ACHN (cell line): ENCODE results near the gene IMPDH1.
"Not testable (repeated sequence)": the region's sequence is repeated elsewhere in the genome, so short reads cannot be mapped to it uniquely, and the experiment has no call there.

Experiments used
- DNase-seq: peaks from one replicate; pipeline ENCODE4 v3.0.0-alpha.2; 2015
- in situ Hi-C: cut with HindIII; loops from 2 replicates; pipeline ENCODE4 v1.10.0; 2017; ENCODE audit warnings: low sequenced_read_pairs, low pct_ligation_motif_present, low pct_unique_long_range_greater_than_20kb

Gene IMPDH1

GRCh38 chr7:128409596-128410450 is at the start of gene IMPDH1:
Gene IMPDH1 (minus strand): TSS chr7:128409982. CDS start chr7:128409901, 81 bp downstream.
- in situ Hi-C loops: no loop called here
- DNase-seq: peak; percentile 91

DNA sequence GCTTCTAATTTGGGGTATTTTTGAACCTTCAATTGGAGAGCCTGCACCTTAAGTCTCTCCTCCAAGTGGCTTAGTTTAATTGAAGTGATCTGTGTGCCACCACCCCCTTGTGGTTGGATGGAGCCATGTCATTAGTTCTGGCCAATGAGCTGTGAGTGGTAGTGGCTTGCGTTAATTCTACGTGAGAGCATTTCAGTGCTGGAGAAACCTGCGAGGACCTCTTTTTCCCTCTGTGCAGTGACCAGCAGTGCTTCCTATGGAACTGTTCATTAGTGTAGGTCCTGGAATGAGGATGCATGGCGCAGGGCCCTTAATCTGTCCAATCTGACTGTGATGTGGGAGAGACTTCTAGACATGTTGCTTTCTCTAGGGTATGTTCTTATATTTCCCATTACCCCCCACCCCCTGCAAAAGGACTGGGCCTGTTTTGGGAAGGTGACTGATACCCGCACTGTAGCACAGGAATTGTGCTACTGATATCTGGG is 49.7 kb upstream of the IMPDH1 start:
- in situ Hi-C loops: no loop called here
- DNase-seq: peak; percentile 80

DNA sequence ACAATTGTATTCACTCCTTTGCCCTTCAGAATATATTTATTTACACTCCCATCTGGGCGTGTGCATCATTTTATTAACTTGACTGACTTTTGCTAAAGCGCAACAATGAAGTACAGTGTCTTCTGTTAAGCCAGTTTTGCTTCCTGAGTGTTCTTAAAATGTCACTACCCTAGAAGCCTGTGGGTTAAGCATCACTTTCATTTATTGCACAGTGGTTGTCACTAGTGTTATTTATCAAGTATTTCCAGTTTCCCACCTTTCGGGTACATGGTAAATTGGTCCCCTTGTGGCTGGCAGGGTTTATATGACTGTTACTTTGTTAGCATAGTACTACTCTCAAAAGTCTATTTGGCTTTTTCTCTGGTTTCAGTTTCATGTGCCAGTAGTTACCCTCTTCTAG is 49.2 kb upstream of the IMPDH1 start:
- in situ Hi-C loops: no loop called here
- no peak for DNase-seq

DNA sequence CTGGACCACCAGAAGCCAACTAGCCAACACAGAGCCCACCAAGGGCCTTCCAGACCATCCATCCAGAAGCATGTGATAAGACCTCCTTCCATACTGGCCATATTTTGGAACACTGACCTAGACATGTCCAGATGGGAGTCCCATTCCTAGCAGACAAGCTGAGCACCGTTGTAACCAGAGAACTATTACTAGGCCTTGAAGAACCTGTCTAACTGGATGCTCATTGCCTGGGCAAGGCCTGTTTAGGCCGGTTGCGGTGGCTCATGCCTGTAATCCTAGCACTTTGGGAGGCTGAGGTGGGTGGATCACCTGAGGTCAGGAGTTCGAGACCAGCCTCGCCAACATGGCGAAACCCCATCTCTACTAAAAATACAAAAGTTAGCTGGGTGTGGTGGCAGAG is 47.6 kb upstream of the IMPDH1 start:
- in situ Hi-C loops, DNase-seq: not testable (repeated sequence)

DNA sequence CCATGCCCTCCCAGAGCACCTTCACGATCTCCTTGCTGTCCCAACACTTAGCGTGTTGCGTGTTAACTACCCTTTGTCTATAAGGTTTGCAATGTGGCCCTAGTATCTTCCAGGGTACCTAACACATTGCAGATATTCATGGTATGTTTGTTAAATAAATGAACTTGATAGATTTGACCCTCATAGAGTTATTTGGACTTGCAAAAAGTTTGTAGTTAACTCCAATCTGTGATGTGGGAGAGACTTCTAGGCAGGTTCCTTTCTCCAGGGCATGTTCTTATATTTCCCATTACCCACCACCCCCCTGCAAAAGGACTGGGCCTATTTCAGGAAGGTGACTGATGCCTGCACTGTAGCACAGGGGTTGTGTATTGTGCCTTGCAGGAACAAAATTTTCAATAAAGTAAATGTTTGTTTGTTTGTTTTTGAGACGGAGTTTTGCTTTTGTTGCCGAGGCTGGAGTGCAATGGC is 46.5 kb upstream of the IMPDH1 start:
- in situ Hi-C loops: no loop called here
- DNase-seq: no peak

DNA sequence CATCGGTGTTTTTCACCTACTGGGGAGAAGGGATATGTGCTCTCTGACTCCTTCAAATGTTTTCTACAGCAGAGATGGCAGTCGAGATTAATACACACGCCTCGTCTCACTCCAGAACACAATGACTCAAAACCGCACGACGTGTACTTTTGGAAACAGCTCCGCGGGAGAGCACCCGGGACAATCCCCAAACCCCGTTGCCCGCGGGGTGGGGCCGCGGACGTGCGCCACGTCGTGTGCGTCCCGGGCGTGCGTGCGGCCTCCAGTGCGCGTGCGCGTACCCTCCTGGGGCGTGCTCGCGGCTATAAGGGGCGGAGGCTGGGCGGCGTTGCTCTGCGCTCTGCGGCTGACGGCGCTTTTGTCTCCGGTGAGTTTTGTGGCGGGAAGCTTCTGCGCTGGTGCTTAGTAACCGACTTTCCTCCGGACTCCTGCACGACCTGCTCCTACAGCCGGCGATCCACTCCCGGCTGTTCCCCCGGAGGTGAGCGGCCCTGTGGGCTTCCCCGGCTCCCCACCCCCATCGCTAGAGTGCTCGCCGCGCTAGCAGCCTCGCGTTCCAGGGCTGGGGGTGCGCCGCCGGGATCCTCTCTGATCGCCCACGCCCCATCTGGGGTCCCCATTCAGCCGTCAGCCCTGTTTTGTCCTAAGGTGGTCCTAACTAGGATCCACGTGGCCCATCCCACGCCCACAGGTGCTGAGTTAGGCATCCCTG is 45.9 kb upstream of the IMPDH1 start, which contains the start of gene HILPDA:
HILPDA (plus strand) TSS at position 336 of the 712 bp plus-strand sequence. CDS start 1,391 bp downstream, outside the sequence.
- in situ Hi-C loops: no loop called here
- DNase-seq: peak; percentile 98

- DNase-seq: peak; percentile 32
- in situ Hi-C loops: no loop called here
Measured at GRCh38 chr7:128454808-128455542, 45.2 kb upstream of the IMPDH1 start.

DNA sequence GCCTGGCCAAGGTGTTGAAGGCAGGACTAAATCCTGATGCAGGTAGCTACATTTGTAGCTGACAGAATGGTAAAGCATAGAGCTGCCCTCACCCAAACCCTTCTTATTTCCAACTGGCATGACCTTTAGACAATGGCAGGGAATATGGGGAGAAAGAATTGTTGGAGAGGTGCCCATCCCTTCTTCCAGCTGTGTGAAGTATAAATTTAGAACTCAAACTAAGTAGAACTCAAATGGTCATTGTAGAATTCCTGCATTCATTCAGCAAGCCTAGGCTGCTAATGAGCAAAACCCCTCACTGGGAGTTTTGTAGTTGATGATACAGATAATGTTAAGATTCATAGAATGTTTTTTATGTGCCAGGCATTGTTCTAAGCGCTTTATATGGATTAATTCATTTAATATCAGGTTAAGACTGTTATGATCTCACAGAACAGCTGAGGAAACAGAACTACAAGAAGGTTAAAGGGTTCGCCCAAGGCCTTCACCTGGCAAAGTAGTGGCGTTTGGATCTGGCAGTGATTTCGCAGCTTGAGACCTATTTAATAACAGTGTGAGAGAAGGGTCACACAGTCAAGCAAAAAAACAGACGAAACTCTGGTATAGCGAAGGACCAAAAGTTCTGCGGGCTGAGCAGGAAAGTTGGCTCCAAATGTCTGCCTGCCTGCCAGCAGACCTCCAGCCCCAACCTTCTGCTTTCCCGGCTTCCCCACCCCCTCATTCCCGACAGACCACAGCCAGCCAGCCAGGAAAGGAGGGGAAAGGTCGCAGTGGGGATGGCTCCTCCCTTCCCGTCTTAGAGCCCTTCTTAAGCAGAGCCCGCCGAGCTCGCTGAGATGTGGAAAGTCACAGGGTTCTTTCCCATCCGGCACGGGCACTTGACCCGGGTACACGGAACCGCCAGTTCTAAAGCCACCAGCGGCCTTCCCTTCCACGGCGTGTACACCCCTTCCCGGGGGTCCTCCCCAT is 44.3 kb upstream of the IMPDH1 start:
- DNase-seq: no peak
- in situ Hi-C loops: no loop called here

- DNase-seq: no peak
- in situ Hi-C loops: no loop called here
Measured at GRCh38 chr7:128452552-128452951, 42.8 kb upstream of the IMPDH1 start.

DNA sequence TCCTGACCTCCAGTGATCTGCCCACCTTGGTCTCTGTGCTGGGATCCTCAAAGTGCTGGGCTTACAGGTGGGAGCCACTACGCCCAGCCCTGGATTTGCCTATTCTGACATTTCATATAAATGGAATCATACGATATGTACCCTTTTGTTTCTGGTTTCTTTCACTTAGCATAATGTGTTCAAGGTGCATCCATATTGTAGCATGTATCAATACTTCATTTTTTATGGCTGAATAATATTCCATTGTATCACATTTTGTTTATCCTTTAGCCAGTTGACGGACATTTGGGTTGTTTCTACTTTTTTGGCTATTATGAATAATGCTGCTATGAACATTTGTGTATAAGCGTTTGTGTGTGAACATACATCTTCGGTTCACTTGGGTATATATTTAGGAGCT is 41.1 kb upstream of the IMPDH1 start:
- DNase-seq: no peak
- in situ Hi-C loops: no loop called here

- no peak for DNase-seq
- in situ Hi-C loops: no loop called here
Measured at GRCh38 chr7:128450409-128450808, 40.6 kb upstream of the IMPDH1 start.

DNA sequence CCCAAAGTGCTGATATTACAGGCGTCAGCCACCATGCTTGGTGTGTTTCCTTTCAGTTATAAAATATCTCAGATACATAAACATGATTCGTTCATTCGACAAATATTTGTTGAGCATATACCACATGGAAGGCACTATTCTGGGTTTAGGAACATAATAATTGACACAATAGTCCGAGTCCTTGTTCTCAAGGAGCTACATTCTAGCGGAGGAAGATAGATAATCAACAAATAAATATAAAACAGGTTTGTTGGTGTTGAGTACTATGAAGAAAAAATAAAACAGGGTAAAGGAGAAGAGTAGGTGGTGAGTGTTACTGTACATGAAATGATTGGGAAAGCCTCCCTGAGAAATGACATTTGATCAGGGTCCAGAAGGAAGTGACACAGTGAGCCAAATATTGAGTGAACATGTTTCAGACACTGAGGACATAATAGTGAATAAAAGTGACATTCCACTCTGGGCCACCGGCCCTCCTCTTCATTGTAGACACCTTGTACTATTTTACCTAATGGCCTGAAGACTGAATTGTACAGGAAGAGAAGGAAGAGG is 39.0 kb upstream of the IMPDH1 start:
- in situ Hi-C loops: no loop called here
- no peak for DNase-seq

DNA sequence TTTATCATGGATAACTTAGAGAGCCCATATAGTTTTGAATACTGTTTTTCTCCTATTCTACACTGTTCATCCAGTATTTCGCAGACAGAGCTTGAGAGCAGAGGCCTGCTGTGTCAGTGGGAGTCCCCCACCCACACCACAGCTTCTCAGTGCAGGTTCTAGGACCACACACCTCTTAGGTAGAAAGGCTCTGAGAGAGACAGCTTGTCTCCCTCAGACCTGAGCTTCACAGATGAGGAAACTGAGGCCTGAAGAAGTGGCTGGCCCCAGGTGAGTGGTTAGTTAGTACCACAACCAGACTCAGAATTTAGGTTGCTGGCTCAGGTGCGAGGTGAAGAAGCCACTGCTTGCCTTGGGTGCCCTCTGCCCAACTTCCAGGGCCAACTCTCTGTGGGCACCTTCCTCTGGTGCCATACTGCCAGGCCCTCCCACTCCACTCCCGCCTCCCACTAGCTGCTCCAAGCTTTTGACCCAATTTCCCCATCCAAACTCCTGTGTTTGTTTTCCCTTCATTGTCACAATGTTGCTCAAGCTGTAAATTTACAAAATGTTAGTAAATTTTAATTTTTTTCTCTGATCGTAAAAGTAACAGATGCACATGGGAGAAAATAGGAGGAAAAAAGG is 38.3 kb upstream of the IMPDH1 start:
- in situ Hi-C loops: no loop called here
- no peak for DNase-seq

DNA sequence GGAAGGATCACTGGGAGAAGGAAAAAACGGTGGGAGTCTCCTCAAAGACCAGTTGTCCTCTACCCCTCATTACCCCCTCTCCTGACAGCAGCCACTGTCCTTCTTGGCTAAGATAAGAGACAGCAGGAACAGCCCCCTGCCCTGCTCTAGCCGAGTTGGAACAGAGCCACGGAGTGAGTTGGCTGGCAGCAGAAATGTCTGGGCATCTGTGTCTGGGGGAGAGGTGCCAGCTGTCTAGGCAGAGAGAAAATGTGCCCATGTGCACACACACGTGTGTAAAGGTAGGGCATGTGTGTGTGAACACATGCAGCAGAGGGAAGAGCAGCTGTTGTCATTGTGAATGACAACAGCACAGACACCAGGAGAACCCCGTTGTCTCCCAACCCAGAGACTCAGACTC is 36.5 kb upstream of the IMPDH1 start:
- in situ Hi-C loops: no loop called here

DNA sequence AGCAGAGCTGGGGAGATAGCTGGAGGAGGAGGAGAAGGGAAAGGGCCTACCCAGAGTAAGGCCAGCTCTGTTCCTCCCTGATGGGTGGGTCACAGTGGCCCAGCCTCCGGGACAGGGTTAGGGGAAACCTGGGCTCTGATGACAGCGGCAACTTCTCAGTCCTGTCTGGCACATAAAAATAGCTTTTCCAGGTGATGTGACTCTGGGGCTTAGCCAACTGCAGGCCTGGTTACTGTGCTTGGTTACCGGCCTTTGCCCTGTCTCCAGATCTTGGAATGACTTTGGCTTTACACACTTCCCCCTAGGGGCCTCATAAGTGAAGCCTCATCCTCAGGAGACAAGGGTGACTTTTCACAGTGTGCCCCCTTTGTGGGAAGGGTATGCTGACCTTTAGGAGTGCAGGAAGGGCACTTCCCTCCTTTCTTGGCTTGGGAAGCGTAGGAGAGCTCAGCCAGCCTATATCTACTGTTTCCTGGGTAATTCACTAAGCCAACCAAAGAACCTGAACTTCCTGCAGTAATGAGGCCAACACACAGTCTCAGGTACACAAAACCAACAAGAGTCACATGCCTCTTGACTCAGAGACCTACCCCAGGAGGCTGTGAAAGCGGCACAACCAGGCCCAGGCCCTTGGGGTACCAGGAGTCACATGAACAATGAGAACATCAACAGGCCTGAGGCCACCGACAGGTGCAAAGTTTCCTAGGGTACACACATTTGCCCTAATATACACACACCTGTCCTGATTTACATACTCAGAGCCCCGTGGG is 34.2 kb upstream of the IMPDH1 start:
- in situ Hi-C loops: no loop called here
- DNase-seq: no peak

More for the DNA sequence above, 36.5 kb upstream of the IMPDH1 start:
- no peak for DNase-seq

DNA sequence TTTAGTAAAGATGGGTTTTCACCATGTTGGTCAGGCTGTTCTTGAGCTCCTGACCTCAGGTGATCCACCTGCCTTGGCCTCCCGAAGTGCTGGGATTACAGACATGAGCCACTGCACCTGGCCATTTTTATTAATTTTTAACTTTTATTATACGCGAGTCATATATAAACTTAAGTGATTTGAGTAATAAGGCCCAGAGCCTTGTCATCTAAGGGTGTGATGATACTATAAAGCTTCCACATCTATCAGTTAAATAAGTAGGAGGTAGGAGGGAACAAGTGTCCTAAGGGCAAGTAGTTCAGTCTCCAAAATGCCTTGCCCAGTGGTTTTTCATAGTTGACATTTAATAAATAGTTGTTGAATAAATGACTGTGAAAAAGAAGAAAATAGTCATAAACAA is 32.6 kb upstream of the IMPDH1 start:
- in situ Hi-C loops: no loop called here
- DNase-seq: no peak
